ENCODE results near the gene PIWIL4.
A peak's percentile ranks its signal among the peaks of the same experiment; 100 is the strongest.
"Not testable (repeated sequence)": the region's sequence is repeated elsewhere in the genome, so short reads cannot be mapped to it uniquely, and the experiment has no call there.

PIWIL4 gene

DNA sequence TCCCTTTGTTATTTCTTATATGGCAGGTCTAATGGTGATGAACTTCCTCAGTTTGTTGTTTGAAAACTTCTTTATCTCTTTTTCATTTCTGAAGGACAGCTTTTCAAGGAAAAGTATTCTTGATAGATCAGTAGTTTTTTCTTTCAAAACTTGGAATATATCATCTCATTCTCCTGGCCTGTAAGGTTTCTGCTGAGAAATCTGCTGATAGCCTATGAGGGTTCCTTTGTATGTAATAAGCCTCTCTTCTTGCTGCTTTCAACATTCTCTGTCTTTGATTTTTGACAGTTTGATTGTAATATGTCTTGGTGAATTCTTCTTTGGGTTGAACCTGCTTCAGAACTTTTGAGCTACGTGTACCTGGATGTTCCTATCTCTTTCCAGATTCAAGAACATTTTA lies 46.0 kb downstream of the PIWIL4 start:
- Histone ChIP-seq H3K27ac (ENCODE audit: low read length) (no peak overlapping the region), H3K9me3 (ENCODE audit: control insufficient read depth in 1 of 2, low read length in 2 of 2) (peaks cover 7 to 18% of the 10 kb centered on the region in 2 donors), H3K4me3 (ENCODE audit: low read depth in 1 of 2, low read length in 2 of 2) (no peak overlapping the region), H3K4me1 (ENCODE audit: control insufficient read depth in 1 of 2, insufficient read depth in 2 of 2, low read length in 2 of 2) (no peaks in the 10 kb centered on the region), H3K36me3 (ENCODE audit: control insufficient read depth in 1 of 2, insufficient read depth in 2 of 2, low read length in 2 of 2) (peaks cover 3 to 13% of the 10 kb centered on the region in 2 donors), H3K27me3 (ENCODE audit: low read depth, low read length) (no peaks in the 10 kb centered on the region)

DNA sequence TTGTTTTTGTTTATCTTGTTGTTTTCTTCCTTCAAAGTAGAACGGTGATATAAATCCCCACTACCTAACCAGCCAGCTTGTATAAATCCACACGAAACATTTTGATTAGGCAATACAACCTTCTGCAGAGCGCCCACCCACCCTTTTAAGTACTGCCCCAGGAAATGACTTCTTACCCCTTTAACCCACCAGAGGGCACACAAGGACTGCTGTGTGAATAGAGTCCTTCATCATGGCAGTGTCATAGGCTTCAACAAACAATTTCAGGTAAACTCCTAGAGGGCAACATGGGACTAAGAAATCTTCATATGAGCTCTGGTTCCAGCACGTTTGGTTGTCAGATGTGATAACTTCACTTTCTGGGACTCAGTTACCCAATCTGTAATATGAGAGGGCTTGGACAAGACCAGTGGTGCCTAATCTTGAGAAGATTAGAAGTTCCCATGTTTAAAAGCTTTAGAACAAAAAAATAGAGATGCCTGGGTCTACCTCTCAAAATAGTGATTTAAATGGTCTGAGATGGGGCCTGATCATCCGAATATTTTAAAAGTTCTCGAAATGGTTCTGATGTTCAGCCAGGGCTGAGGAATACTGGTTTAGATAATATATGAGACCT lies 56.1 kb downstream of the PIWIL4 start:
- no peaks in the 10 kb centered on the region for H3K4me1 ChIP-seq (ENCODE audit: control insufficient read depth in 1 of 2, insufficient read depth in 2 of 2, low read length in 2 of 2)
- H3K27ac ChIP-seq (ENCODE audit: low read length): no peak overlapping the region
- H3K36me3 ChIP-seq (ENCODE audit: control insufficient read depth in 1 of 2, insufficient read depth in 2 of 2, low read length in 2 of 2): peaks cover 3 to 4% of the 10 kb centered on the region in 2 donors
- H3K27me3 ChIP-seq (ENCODE audit: low read depth, low read length): no peaks in the 10 kb centered on the region
- H3K9me3 ChIP-seq (ENCODE audit: control insufficient read depth in 1 of 2, low read length in 2 of 2): no peaks in the 10 kb centered on the region
- H3K4me3 ChIP-seq (ENCODE audit: low read depth in 1 of 2, low read length in 2 of 2): no peak overlapping the region

DNA sequence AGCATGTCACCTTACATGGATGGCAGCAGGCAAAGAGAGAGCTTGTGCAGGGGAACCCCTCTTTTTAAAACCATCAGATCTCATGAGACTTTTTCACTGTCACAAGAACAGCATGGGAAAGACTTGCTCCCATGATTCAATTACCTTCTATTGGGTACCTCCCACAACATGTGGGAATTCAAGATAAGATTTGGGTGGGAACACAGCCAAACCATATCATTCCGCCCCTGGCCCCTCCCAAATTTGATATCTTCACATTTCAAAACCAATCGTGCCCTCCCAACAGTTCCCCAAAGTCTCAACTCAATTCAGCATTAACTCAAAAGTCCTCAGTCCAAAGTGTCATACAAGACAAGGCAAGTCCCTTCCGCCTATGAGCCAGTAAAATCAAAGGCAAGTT lies 58.3 kb downstream of the PIWIL4 start:
- H3K36me3 ChIP-seq (ENCODE audit: control insufficient read depth in 1 of 2, insufficient read depth in 2 of 2, low read length in 2 of 2); H3K4me1 ChIP-seq (ENCODE audit: control insufficient read depth in 1 of 2, insufficient read depth in 2 of 2, low read length in 2 of 2); H3K27me3 ChIP-seq (ENCODE audit: low read depth, low read length); H3K9me3 ChIP-seq (ENCODE audit: control insufficient read depth in 1 of 2, low read length in 2 of 2); H3K4me3 ChIP-seq (ENCODE audit: low read depth in 1 of 2, low read length in 2 of 2); H3K27ac ChIP-seq (ENCODE audit: low read length): not testable (repeated sequence)

DNA sequence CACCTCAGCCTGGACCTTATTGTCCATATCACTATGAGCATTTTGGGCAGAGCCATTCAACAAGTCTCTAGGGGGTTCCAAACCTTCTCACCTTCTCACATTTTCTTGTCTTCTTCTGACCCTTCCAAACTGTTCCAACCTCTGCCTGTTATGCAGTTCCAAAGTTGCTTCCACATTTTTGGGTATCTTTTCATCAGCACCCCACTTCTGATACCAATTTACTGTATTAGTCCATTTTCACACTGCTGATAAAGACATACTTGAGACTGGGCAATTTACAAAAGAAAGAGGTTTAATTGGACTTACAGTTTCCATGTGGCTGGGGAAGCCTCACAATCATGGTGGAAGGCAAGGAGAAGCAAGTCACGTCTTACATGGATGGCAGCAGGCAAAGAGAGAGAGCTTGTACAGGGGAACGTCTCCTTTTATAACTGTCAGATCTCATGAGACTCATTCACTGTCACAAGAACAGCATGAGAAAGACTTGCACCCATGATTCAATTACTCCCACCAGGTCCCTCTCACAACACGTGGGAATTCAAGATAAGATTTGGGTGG lies 59.9 kb downstream of the PIWIL4 start:
- H3K4me1 ChIP-seq (ENCODE audit: control insufficient read depth in 1 of 2, insufficient read depth in 2 of 2, low read length in 2 of 2); H3K27me3 ChIP-seq (ENCODE audit: low read depth, low read length); H3K27ac ChIP-seq (ENCODE audit: low read length); H3K4me3 ChIP-seq (ENCODE audit: low read depth in 1 of 2, low read length in 2 of 2); H3K9me3 ChIP-seq (ENCODE audit: control insufficient read depth in 1 of 2, low read length in 2 of 2); H3K36me3 ChIP-seq (ENCODE audit: control insufficient read depth in 1 of 2, insufficient read depth in 2 of 2, low read length in 2 of 2): not testable (repeated sequence)

DNA sequence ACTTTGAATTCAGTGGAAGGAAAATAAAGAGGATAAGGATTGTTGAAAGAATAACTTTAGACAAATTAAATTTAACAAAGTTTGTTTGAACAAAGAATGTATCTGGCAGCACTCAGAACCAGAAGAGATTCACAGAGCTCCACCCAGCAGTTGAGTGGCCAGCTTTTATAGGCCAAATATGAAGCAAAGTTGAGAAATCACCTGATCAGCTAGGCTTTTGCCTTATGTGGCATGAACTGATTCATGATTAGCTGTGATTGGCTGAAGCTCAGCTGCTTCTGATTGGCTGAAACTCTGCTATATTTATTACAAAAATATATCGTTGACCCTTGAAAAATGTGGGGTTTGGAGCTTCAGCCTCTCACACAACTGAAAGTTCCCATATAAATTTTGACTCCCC lies 62.6 kb downstream of the PIWIL4 start:
- Histone ChIP-seq H3K36me3 (ENCODE audit: control insufficient read depth in 1 of 2, insufficient read depth in 2 of 2, low read length in 2 of 2) (no peaks in the 10 kb centered on the region), H3K4me3 (ENCODE audit: low read depth in 1 of 2, low read length in 2 of 2) (no peak overlapping the region), H3K27me3 (ENCODE audit: low read depth, low read length) (no peaks in the 10 kb centered on the region), H3K9me3 (ENCODE audit: control insufficient read depth in 1 of 2, low read length in 2 of 2) (no peaks in the 10 kb centered on the region), H3K27ac (ENCODE audit: low read length) (no peak overlapping the region), H3K4me1 (ENCODE audit: control insufficient read depth in 1 of 2, insufficient read depth in 2 of 2, low read length in 2 of 2) (no peaks in the 10 kb centered on the region)

DNA sequence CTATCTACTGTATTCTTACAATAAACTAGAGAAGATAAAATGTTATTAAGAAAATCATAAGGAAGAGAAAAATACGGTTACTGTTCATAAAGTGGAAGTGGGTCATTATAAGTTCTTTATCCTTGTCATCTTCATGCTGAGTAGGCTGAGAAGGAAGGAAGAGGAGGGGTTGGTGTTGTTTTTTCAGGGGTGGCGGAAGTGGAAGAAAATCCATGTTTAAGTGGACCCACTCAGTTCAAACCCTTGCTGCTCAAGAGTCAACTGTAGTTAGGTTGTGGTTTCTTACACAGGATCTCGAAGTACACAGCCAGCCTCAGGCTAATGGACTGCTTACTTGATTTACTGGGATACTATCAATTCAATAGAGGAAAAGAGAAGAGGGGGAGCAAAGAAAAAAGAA lies 63.1 kb downstream of the PIWIL4 start:
- no peaks in the 10 kb centered on the region for H3K27me3 ChIP-seq (ENCODE audit: low read depth, low read length)
- H3K4me1 ChIP-seq (ENCODE audit: control insufficient read depth in 1 of 2, insufficient read depth in 2 of 2, low read length in 2 of 2): no peaks in the 10 kb centered on the region
- no peak overlapping the region for H3K27ac ChIP-seq (ENCODE audit: low read length)
- H3K4me3 ChIP-seq (ENCODE audit: low read depth in 1 of 2, low read length in 2 of 2): no peak overlapping the region
- H3K9me3 ChIP-seq (ENCODE audit: control insufficient read depth in 1 of 2, low read length in 2 of 2): no peaks in the 10 kb centered on the region
- H3K36me3 ChIP-seq (ENCODE audit: control insufficient read depth in 1 of 2, insufficient read depth in 2 of 2, low read length in 2 of 2): no peaks in the 10 kb centered on the region

DNA sequence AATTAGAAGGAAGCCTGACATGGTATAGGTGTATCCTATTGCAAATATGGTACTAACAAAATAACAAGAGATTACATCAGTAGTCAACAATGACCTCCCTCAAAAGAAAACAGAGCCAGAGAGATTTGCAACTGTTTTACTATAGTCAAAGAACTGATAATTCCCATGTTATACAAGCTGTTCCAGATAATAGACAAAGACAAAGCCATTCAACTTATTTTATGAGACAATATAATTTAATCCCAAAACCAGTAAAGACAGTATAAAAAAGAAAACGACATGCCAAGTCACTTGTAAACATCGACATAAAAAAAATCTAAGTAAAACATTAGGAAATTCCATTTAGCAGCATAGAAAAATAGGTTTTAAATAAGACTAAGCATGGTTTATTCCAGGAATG lies 65.2 kb downstream of the PIWIL4 start:
- H3K9me3 ChIP-seq (ENCODE audit: control insufficient read depth in 1 of 2, low read length in 2 of 2): no peaks in the 10 kb centered on the region
- no peaks in the 10 kb centered on the region for H3K27me3 ChIP-seq (ENCODE audit: low read depth, low read length)
- H3K4me1 ChIP-seq (ENCODE audit: control insufficient read depth in 1 of 2, insufficient read depth in 2 of 2, low read length in 2 of 2): no peaks in the 10 kb centered on the region
- no peak overlapping the region for H3K27ac ChIP-seq (ENCODE audit: low read length)
- H3K36me3 ChIP-seq (ENCODE audit: control insufficient read depth in 1 of 2, insufficient read depth in 2 of 2, low read length in 2 of 2): no peaks in the 10 kb centered on the region
- no peak overlapping the region for H3K4me3 ChIP-seq (ENCODE audit: low read depth in 1 of 2, low read length in 2 of 2)

DNA sequence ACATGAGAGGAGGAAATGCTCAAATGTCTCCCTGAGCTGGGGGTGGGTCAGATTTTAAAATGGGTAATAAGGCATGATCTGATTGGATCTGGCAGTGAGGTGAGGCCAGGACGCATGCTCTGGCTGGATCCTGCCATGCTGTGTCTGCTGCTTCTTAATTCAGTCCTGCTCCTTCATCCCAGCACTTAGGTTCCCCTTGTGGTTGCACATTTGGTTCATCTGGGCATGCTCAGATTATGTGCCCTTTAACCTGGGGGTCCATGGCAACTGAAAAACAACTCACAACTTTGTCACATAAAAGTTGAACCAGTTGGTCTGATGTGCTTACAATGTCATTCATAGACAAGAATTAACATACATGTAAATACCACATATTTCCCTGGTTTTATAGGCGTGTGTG lies 67.9 kb downstream of the PIWIL4 start:
- H3K4me3 ChIP-seq (ENCODE audit: low read depth in 1 of 2, low read length in 2 of 2): no peak overlapping the region
- no peaks in the 10 kb centered on the region for H3K36me3 ChIP-seq (ENCODE audit: control insufficient read depth in 1 of 2, insufficient read depth in 2 of 2, low read length in 2 of 2)
- peaks cover 5 to 7% of the 10 kb centered on the region in 2 donors for H3K4me1 ChIP-seq (ENCODE audit: control insufficient read depth in 1 of 2, insufficient read depth in 2 of 2, low read length in 2 of 2)
- no peaks in the 10 kb centered on the region for H3K9me3 ChIP-seq (ENCODE audit: control insufficient read depth in 1 of 2, low read length in 2 of 2)
- H3K27me3 ChIP-seq (ENCODE audit: low read depth, low read length): no peaks in the 10 kb centered on the region
- no peak overlapping the region for H3K27ac ChIP-seq (ENCODE audit: low read length)

DNA sequence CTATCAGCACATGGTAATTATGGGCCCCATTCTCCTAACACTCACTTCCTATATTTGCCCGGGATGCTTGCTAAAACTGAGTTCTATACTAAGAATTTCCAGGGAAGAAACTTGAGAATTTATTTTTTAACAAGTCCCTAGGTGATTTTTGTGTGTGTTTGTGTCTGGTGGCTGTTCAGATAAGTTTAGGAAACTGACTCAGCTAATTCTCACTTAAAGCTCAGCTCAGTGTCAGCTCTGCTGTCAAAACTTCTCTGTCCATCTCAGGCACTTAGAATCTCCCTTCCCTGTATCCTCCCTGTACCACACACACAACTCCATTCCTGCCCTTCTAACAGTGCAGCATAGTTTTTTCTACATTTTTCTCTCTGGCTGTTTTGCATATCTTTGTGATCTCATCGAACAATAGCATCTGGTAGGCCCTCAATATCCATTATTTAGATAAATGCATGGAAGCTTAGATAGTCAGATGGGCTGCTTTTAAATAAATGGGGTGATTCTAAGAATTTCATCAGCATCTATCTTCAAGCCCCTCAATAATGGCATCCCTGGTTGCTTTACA lies 69.3 kb downstream of the PIWIL4 start:
- no peaks in the 10 kb centered on the region for H3K27me3 ChIP-seq (ENCODE audit: low read depth, low read length)
- no peak overlapping the region for H3K27ac ChIP-seq (ENCODE audit: low read length)
- no peaks in the 10 kb centered on the region for H3K9me3 ChIP-seq (ENCODE audit: control insufficient read depth in 1 of 2, low read length in 2 of 2)
- no peak overlapping the region for H3K4me3 ChIP-seq (ENCODE audit: low read depth in 1 of 2, low read length in 2 of 2)
- H3K36me3 ChIP-seq (ENCODE audit: control insufficient read depth in 1 of 2, insufficient read depth in 2 of 2, low read length in 2 of 2): no peaks in the 10 kb centered on the region
- peaks cover 5 to 7% of the 10 kb centered on the region in 2 donors for H3K4me1 ChIP-seq (ENCODE audit: control insufficient read depth in 1 of 2, insufficient read depth in 2 of 2, low read length in 2 of 2)

DNA sequence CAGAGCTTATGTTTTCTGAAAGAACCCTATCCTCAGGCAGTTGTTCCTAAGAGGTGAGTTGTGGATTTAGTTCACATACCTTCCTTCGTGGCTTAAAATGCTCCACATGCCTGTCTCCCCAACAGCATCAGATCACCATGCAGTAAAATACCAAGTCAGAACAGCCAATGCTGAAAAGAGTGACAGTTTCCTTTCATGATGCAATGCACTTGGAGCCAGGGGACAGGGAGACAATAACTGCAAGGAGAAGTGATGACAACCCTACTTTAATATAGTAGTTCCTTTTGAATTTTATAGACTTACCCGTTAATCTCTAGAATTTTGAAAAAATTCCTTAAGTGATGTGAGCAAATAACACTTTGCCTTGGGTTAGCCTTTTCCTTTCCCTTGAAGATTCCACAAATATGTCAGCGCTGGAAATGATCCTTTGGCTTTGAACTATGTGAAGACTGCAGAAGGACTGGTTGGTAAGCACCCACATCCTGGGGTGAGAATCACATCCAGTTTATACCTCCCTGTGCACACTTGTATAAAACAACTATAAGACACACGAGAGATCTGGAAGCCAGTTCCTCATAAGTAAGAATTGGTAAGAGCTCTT lies 71.2 kb downstream of the PIWIL4 start:
- H3K4me1 ChIP-seq (ENCODE audit: control insufficient read depth in 1 of 2, insufficient read depth in 2 of 2, low read length in 2 of 2): peaks cover 5 to 7% of the 10 kb centered on the region in 2 donors
- H3K9me3 ChIP-seq (ENCODE audit: control insufficient read depth in 1 of 2, low read length in 2 of 2): no peaks in the 10 kb centered on the region
- H3K27me3 ChIP-seq (ENCODE audit: low read depth, low read length): no peaks in the 10 kb centered on the region
- peak overlapping the region; percentile 26 for H3K27ac ChIP-seq (ENCODE audit: low read length)
- no peaks in the 10 kb centered on the region for H3K36me3 ChIP-seq (ENCODE audit: control insufficient read depth in 1 of 2, insufficient read depth in 2 of 2, low read length in 2 of 2)
- peak overlapping the region; percentile 12 to 34 for H3K4me3 ChIP-seq (ENCODE audit: low read depth in 1 of 2, low read length in 2 of 2)

DNA sequence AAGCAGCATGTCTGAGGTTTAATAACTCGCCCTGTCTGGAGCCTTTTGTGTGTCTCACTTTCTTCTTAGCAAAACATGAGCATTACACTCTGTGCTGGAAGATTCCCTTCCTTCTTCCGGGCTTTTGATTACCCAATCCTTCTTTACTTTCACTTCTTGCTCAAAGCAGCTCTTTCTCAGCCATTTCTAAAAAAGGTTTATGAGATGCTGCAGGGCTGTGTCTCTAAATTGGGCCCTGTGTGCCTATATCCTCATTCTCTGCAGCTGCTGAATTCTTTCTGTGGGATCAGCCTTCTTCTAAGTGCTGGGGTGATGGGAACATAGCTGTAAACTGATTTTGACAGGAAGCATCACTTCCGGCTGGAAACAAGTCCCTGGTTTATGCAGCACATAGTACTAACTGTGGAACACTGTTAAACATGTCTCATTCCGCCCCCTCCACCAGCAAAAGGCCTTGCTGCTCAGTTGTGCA lies 71.8 kb downstream of the PIWIL4 start:
- H3K4me1 ChIP-seq (ENCODE audit: control insufficient read depth in 1 of 2, insufficient read depth in 2 of 2, low read length in 2 of 2): peaks cover 5 to 7% of the 10 kb centered on the region in 2 donors
- H3K9me3 ChIP-seq (ENCODE audit: control insufficient read depth in 1 of 2, low read length in 2 of 2): no peaks in the 10 kb centered on the region
- peak overlapping the region; percentile 26 for H3K27ac ChIP-seq (ENCODE audit: low read length)
- H3K36me3 ChIP-seq (ENCODE audit: control insufficient read depth in 1 of 2, insufficient read depth in 2 of 2, low read length in 2 of 2): no peaks in the 10 kb centered on the region
- H3K4me3 ChIP-seq (ENCODE audit: low read depth in 1 of 2, low read length in 2 of 2): peak overlapping the region; percentile 12 to 34
- no peaks in the 10 kb centered on the region for H3K27me3 ChIP-seq (ENCODE audit: low read depth, low read length)
